ENCODE measurements around the gene SH3TC1. TPM values are rescaled to one million over a fixed set of nuclear protein-coding genes. Genes with fewer than 3 reads are reported as not detected.

The SH3TC1 gene
- total RNA-seq, 1 donor from 2014 or later = 64.5 TPM

- TF ChIP-seq CTCF (IDR thresholded peaks at IDR 0.05) = no peak
- Histone ChIP-seq H3K4me1 (peaks cover 19 to 28% of the 10 kb centered on the region in 2 donors), H3K4me3 (peak overlapping the region in 1 of 2 donors; percentile 65), H3K27me3 (no peaks in the 10 kb centered on the region), H3K36me3 (no peaks in the 10 kb centered on the region), H3K9me3 (no peaks in the 10 kb centered on the region), H3K27ac (peak overlapping the region in 1 of 2 donors; percentile 32)
- intact Hi-C loops (cut with DNase I) = no loop called here
- no peak for DNase-seq (ENCODE audit: low spot score in 2 of 2)
Observed at GRCh38 chr4:8270912-8271815, 72.1 kb downstream of the SH3TC1 start.

GRCh38 chr4:8271821-8272220 lies 72.7 kb downstream of the SH3TC1 start:
- no peak for TF ChIP-seq CTCF (IDR thresholded peaks at IDR 0.05)
- no peak for DNase-seq (ENCODE audit: low spot score in 2 of 2)
- intact Hi-C loops (cut with DNase I) = no loop called here
- Histone ChIP-seq H3K27ac (no peak overlapping the region), H3K4me3 (no peak overlapping the region), H3K9me3 (no peaks in the 10 kb centered on the region), H3K4me1 (peaks cover 19 to 33% of the 10 kb centered on the region in 2 donors), H3K36me3 (no peaks in the 10 kb centered on the region), H3K27me3 (no peaks in the 10 kb centered on the region)

- Histone ChIP-seq H3K36me3 (no peaks in the 10 kb centered on the region), H3K4me1 (peaks cover 22 to 32% of the 10 kb centered on the region in 2 donors), H3K27me3 (no peaks in the 10 kb centered on the region), H3K4me3 (no peak overlapping the region), H3K9me3 (no peaks in the 10 kb centered on the region), H3K27ac (peak overlapping the region; percentile 54 to 60)
- no peak for TF ChIP-seq CTCF (IDR thresholded peaks at IDR 0.05)
- DNase-seq (ENCODE audit: low spot score in 2 of 2) = no peak
- intact Hi-C loops (cut with DNase I) = no loop called here
Observed at GRCh38 chr4:8272472-8273428, 73.7 kb downstream of the SH3TC1 start.

GRCh38 chr4:8273450-8273849 lies 74.4 kb downstream of the SH3TC1 start:
- H3K36me3 ChIP-seq = no peaks in the 10 kb centered on the region
- H3K9me3 ChIP-seq = no peaks in the 10 kb centered on the region
- TF ChIP-seq CTCF (IDR thresholded peaks at IDR 0.05) = no peak
- no peak overlapping the region for H3K4me3 ChIP-seq
- H3K27ac ChIP-seq = peak overlapping the region; percentile 54 to 60
- DNase-seq (ENCODE audit: low spot score in 2 of 2) = no peak
- intact Hi-C loops (cut with DNase I) = no loop called here
- H3K27me3 ChIP-seq = no peaks in the 10 kb centered on the region
- peaks cover 22 to 37% of the 10 kb centered on the region in 2 donors for H3K4me1 ChIP-seq

GRCh38 chr4:8274066-8274652 lies 75.1 kb downstream of the SH3TC1 start:
- Histone ChIP-seq H3K4me1 (peaks cover 22 to 39% of the 10 kb centered on the region in 2 donors), H3K27ac (peak overlapping the region in 1 of 2 donors; percentile 21), H3K36me3 (no peaks in the 10 kb centered on the region), H3K4me3 (no peak overlapping the region), H3K9me3 (no peaks in the 10 kb centered on the region), H3K27me3 (no peaks in the 10 kb centered on the region)
- TF ChIP-seq CTCF (IDR thresholded peaks at IDR 0.05) = no peak
- intact Hi-C loops (cut with DNase I) = no loop called here
- no peak for DNase-seq (ENCODE audit: low spot score in 2 of 2)
